GM18505 (cell line): Measurements from ENCODE around the gene ERCC4.

Source experiments
- ATAC-seq: cut with Tn5 transposase; IDR thresholded peaks from one replicate; pipeline ENCODE4 v1.9.1; 2021; ENCODE audit not compliant: unreplicated experiment
- POLR2A ChIP-seq: IDR thresholded peaks from 4 replicates; pipeline ENCODE4 v1.6.1; 2011; ENCODE audit warnings: borderline replicate concordance; ENCODE audit not compliant: insufficient read depth, insufficient read length; ENCODE audit errors: extremely low read depth

Gene ERCC4

GRCh38 chr16:13944816-13945215 lies 24.9 kb downstream of the ERCC4 start:
- no peak for ATAC-seq
- no peak for TF ChIP-seq POLR2A

DNA sequence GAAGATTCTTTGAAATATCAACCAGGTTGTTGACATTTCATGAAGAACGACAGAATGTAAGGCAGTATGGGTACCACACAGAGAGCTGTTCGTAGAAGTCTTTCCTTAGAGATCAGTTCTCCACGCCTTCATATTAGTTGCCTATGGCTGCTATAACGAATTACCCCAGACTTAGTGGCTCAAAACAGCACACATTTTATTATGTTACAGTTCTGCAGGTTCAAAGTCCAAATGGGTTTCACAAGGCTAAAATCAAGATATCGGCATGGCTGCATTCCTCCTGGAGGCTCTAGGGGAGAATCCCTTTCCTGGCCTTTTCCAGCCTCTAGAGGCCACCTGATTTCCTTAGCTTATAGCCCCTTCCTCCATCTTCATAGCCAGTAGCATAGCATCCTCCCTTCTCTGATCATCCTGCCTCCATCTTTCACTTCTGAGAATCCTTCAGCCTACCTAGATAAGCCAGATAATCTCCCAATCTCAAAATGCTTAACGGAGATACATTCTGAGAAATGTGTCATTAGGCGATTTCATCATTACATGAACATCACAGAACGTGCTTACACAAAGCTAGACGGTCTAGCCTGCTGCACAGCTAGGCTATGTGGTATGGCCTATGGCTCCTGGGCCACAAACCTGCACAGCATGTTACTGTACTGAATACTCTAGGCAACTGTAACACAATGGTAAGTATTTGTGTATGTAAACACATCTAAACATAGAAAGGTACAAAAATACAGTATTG lies 26.0 kb downstream of the ERCC4 start:
- ATAC-seq: no peak
- TF ChIP-seq POLR2A: no peak

DNA sequence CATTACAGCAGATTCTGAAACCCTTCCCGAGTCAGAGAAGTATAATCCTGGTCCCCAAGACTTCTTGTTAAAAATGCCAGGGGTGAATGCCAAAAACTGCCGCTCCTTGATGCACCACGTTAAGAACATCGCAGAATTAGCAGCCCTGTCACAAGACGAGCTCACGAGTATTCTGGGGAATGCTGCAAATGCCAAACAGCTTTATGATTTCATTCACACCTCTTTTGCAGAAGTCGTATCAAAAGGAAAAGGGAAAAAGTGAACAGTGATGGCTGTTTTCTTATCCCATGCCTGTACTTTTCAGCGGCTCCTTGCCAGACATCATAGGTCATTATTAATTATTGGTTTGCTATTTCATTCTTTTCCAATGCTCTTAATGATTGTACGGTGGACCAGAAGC lies 28.1 kb downstream of the ERCC4 start:
- no peak for ATAC-seq

DNA sequence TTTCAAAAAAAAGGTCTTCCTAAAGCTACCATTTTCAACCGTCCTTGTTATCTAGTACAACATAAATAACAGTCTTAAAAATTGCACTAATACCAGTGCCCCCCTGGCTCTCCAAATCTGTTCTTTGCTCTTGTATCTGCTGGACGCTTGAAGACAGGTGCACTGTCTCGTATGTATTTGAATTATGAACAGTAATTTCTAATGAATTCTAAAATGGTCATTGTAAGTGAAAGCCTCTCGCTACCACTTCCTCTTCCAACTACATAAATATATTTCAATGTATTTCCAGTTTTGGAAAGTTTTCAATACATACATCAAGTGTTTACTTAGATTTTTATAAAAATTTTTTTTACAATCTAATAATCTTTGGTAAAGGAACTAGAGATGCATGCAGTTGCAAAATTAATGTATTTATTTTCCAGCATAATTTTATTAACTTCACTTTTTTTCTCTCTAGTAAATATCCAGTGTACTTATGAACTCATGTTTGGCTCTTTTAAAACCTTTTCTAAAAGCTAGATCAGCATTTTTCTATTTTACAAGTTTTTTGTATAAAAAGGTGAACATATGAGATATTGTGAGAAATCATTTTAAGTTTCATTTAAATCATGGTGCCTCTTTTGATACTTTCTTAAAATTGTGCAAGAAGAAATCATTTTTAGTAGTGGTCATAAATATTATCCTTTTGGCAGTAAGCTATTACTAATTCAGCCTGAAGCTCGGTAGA lies 31.0 kb downstream of the ERCC4 start:
- no peak for ATAC-seq
- no peak for TF ChIP-seq POLR2A

More for the DNA sequence above, 28.1 kb downstream of the ERCC4 start:
- TF ChIP-seq POLR2A: no peak

- no peak for TF ChIP-seq POLR2A
- no peak for ATAC-seq
These were observed 31.7 kb downstream of the ERCC4 start for GRCh38 chr16:13951611-13952010.

DNA sequence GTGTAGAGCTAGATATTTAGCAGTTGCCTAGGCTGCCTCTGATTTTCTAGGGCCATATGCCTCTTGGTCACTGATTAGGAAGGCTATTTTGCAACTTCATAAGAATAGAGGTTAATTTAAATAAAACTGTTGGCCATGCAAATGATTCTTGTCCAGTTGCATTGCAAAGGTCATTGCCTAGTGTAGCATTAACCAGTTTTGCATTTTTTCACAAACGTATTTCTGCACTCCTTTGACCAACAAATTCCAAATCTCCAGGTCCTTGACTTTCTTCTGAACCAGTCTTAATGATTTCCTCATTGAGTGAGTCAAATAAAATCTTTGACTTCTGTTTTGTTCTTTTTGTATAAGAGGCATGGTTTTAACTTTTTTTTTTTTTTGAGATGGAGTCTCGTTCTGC lies 33.5 kb downstream of the ERCC4 start:
- no peak for TF ChIP-seq POLR2A
- ATAC-seq: no peak

- no peak for ATAC-seq
- no peak for TF ChIP-seq POLR2A
These were observed 36.8 kb downstream of the ERCC4 start for GRCh38 chr16:13956635-13957196.

GRCh38 chr16:13957197-13958078 lies 37.5 kb downstream of the ERCC4 start:
- ATAC-seq: peak; percentile 67
- TF ChIP-seq POLR2A: no peak

- ATAC-seq: no peak
- TF ChIP-seq POLR2A: no peak
These were observed 38.5 kb downstream of the ERCC4 start for GRCh38 chr16:13958474-13958873.

DNA sequence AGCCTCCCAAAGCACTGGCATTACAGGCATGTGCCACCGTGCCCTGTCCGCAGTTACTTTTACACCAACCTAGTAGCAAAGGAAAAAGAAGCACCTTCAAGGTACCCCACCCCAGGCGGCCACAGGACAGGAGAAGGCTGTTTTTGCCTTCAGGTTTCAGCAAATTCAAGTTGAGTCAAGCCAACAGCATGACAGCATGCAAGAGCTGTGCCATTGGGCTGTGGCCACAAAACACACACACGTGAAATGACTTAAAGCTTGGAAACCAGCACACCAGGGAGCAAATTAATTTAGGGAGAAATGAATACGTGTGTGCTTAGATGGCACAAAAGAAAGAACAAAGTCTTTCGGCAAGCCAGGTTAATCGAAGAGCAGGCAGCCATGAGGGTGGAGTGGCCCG lies 39.7 kb downstream of the ERCC4 start:
- no peak for ATAC-seq
- TF ChIP-seq POLR2A: no peak

- no peak for ATAC-seq
- no peak for TF ChIP-seq POLR2A
These were observed 41.3 kb downstream of the ERCC4 start for GRCh38 chr16:13961099-13961811.

- TF ChIP-seq POLR2A: no peak
- ATAC-seq: no peak
These were observed 42.3 kb downstream of the ERCC4 start for GRCh38 chr16:13962232-13962631.
